Measurements from ENCODE around the gene KAT2B. TPM values are rescaled to one million over a fixed set of nuclear protein-coding genes. Genes with fewer than 3 reads are reported as not detected.

The KAT2B gene
- total RNA-seq, 1 experiment from 2014 or later: 11.3 TPM

Other genes starting within 250 kb of the KAT2B start
- 1.1 and 1.6 TPM in 2 replicates for gene EFHB, start 106.2 kb upstream of the KAT2B start, total RNA-seq (2014; rRNA removed; shearing (Covaris generic))
- 85.1 and 111 TPM in 2 replicates for gene RAB5A, start 93.3 kb upstream of the KAT2B start, total RNA-seq (2014; rRNA removed; shearing (Covaris generic))
- not detected in 2 replicates for gene PP2D1, start 28.2 kb upstream of the KAT2B start, total RNA-seq (2014; rRNA removed; shearing (Covaris generic))
- gene SGO1, start 145.8 kb downstream of the KAT2B start, total RNA-seq (2014; rRNA removed; shearing (Covaris generic)): 26.0 and 33.8 TPM in 2 replicates

All from RPMI7951 (cell line).